ENCODE data around the gene FBLN5. TPM values are rescaled to one million over a fixed set of nuclear protein-coding genes. Genes with fewer than 3 reads are reported as not detected.

The FBLN5 gene
- total RNA-seq, 1 experiment from 2014 or later = 1.0 TPM

DNA sequence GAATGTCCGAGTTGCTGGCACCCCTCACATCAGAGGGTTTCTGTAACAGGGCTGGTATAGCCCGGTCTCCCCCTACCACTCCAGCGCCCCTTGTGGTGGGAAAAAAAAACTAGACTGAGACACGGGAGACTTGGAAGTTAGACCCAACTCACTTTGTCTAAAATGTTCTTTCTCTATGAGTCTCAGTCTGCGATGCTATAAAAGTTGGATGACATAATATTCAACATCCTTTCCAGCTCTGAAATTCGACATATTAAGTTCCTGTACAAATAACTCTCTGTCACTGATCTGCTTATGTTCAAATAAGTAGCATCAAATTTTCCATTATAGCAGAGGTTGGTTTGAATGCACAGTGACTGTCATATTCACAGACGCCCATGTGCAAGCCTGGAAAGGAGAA is 54.5 kb downstream of the FBLN5 start:
- Histone ChIP-seq H3K9ac (ENCODE audit: extremely low read depth, insufficient read length, low read length) (no peak overlapping the region), H3K27me3 (ENCODE audit: insufficient read depth, low read length) (no peaks in the 10 kb centered on the region), H2BK5ac (ENCODE audit: insufficient read length, low read length) (no peak overlapping the region), H3K14ac (ENCODE audit: insufficient read depth, low read length) (no peak overlapping the region), H3K9me3 (ENCODE audit: control insufficient read depth, low read depth, low read length) (no peaks in the 10 kb centered on the region), H3K4me1 (ENCODE audit: insufficient read depth, low read length) (peaks cover 4% of the 10 kb centered on the region; the same call in 1 of the 2 replicates), H3K23me2 (ENCODE audit: insufficient read length, low read depth, low read length, poor library complexity, severe bottlenecking) (no peaks in the 10 kb centered on the region), H2BK15ac (ENCODE audit: low read depth, low read length) (no peak overlapping the region), H3K4me2 (ENCODE audit: insufficient read depth, insufficient read length, low read length) (no peak overlapping the region), H3K79me2 (ENCODE audit: insufficient read depth, low read length) (no peaks in the 10 kb centered on the region), H2BK120ac (ENCODE audit: low read depth, low read length, poor library complexity, severe bottlenecking) (no peak overlapping the region), H4K91ac (ENCODE audit: insufficient read length, low read depth, low read length) (no peak overlapping the region), H2BK20ac (ENCODE audit: low read depth, low read length, poor library complexity, severe bottlenecking) (no peak overlapping the region), H4K8ac (replicated peaks; ENCODE audit: insufficient read length, low read depth, low read length) (no peak overlapping the region), H2BK12ac (ENCODE audit: insufficient read length, low read depth, low read length) (no peak overlapping the region), H3K18ac (ENCODE audit: insufficient read length, low read depth, low read length) (no peak overlapping the region), H3K4ac (ENCODE audit: low read depth, low read length) (no peak overlapping the region), H3K23ac (ENCODE audit: insufficient read length, low read depth, low read length) (no peak overlapping the region), H2AK5ac (ENCODE audit: insufficient read length, low read length) (no peak overlapping the region), H2AFZ (ENCODE audit: low read length) (no peak overlapping the region), H4K5ac (ENCODE audit: insufficient read length, low read depth, low read length) (no peak overlapping the region), H3K79me1 (ENCODE audit: insufficient read depth, low read depth, low read length, poor library complexity, severe bottlenecking) (no peaks in the 10 kb centered on the region), H3K27ac (ENCODE audit: insufficient read length, low read depth, low read length) (no peak overlapping the region), H3K56ac (ENCODE audit: insufficient read length, low read depth, low read length) (no peak overlapping the region), H4K20me1 (ENCODE audit: control insufficient read depth, insufficient read depth, insufficient read length) (no peaks in the 10 kb centered on the region), H3T11ph (ENCODE audit: low read length) (no peak overlapping the region)
- H3K4me1 Mint-ChIP-seq = peaks cover 7 to 11% of the 10 kb centered on the region in 2 experiments
- H3K36me3 Mint-ChIP-seq (ENCODE audit: insufficient read depth in 1 of 3, low read depth in 3 of 3) = no peaks in the 10 kb centered on the region; a peak in 2 of 7 replicates
- TF ChIP-seq, protein P1, sequence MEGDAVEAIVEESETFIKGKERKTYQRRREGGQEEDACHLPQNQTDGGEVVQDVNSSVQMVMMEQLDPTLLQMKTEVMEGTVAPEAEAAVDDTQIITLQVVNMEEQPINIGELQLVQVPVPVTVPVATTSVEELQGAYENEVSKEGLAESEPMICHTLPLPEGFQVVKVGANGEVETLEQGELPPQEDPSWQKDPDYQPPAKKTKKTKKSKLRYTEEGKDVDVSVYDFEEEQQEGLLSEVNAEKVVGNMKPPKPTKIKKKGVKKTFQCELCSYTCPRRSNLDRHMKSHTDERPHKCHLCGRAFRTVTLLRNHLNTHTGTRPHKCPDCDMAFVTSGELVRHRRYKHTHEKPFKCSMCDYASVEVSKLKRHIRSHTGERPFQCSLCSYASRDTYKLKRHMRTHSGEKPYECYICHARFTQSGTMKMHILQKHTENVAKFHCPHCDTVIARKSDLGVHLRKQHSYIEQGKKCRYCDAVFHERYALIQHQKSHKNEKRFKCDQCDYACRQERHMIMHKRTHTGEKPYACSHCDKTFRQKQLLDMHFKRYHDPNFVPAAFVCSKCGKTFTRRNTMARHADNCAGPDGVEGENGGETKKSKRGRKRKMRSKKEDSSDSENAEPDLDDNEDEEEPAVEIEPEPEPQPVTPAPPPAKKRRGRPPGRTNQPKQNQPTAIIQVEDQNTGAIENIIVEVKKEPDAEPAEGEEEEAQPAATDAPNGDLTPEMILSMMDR (conservative IDR thresholded peaks at IDR 0.05) = peak; percentile 87
- no CpG with 5 or more reads among the region's 7 CpGs for WGBS (ENCODE audit: extremely low coverage, insufficient read length, low lambda C conversion rate)
- DNase-seq = peak; percentile 63
- no peak overlapping the region; a peak in 1 of 7 replicates for H3K27ac Mint-ChIP-seq
- no peak overlapping the region for H3K4me3 Mint-ChIP-seq
- 0 out of 2 replicates have a peak, but pooled peaks cover 2% of the 10 kb centered on the region for H3K27me3 Mint-ChIP-seq (ENCODE audit: low read depth)
- no peaks in the 10 kb centered on the region for H3K9me3 Mint-ChIP-seq

Data from H9 (cell line).